Transverse colon (tissue), 4 donors: ENCODE measurements around the gene SSUH2.
"Not testable (repeated sequence)": the region's sequence is repeated elsewhere in the genome, so short reads cannot be mapped to it uniquely, and the experiment has no call there.

Experiments
- CTCF ChIP-seq, 5 experiments: fragments of 200-600 bp in 3 of 5; fragments of 450-650 bp in 2 of 5; sonication (generic) in 3 of 5; IDR thresholded peaks; 1 replicate in 2 of 5; 2 replicates in 3 of 5; pipeline ENCODE4 v1.5.1; 2016 to 2017; ENCODE audit warnings: antibody characterized with exemption in 5 of 5, inconsistent platforms in 3 of 5, mild to moderate bottlenecking in 2 of 5, moderate library complexity in 1 of 5
- EP300 ChIP-seq: sonication (generic); formaldehyde crosslinking; IDR thresholded peaks from one replicate; pipeline ENCODE4 v1.6.1; 2017; ENCODE audit warnings: antibody characterized with exemption, low read depth
- POLR2A ChIP-seq: fragments of 450-650 bp; IDR thresholded peaks from one replicate; pipeline ENCODE4 v1.6.1; 2016; ENCODE audit warnings: antibody characterized with exemption, mild to moderate bottlenecking, moderate library complexity
- POLR2AphosphoS5 ChIP-seq, 3 donors: sonication (generic); formaldehyde crosslinking; IDR thresholded peaks; one replicate each; pipeline ENCODE4 v1.6.1; 2016; ENCODE audit warnings: antibody characterized with exemption in 3 of 3

- TF ChIP-seq CTCF (IDR thresholded peaks at IDR 0.05); POLR2A; POLR2AphosphoS5 (IDR thresholded peaks at IDR 0.05); EP300: not testable (repeated sequence)
Observed at GRCh38 chr3:8691295-8691694, 46.7 kb upstream of the SSUH2 start.
